HG03103 (cell line): ENCODE data around the gene POU4F3.
A peak's percentile ranks its signal among the peaks of the same experiment; 100 is the strongest.
"Not testable (repeated sequence)": the region's sequence is repeated elsewhere in the genome, so short reads cannot be mapped to it uniquely, and the experiment has no call there.

Experiments
- ATAC-seq: cut with Tn5 transposase; IDR thresholded peaks from one replicate; pipeline ENCODE4 v1.9.1; 2021; ENCODE audit warnings: low read depth; ENCODE audit not compliant: unreplicated experiment

Gene POU4F3

GRCh38 chr5:146338774-146339714, at the start of gene POU4F3:
Gene POU4F3 (plus strand): TSS chr5:146338839. CDS start chr5:146339113, 274 bp downstream.
- no peak for ATAC-seq

- ATAC-seq: no peak
Measured at GRCh38 chr5:146290318-146290717, 48.3 kb upstream of the POU4F3 start.

- ATAC-seq: peak; percentile 68
Measured at GRCh38 chr5:146291421-146292074, 47.1 kb upstream of the POU4F3 start.

GRCh38 chr5:146296245-146296644, 42.4 kb upstream of the POU4F3 start:
- no peak for ATAC-seq

- ATAC-seq: not testable (repeated sequence)
Measured at GRCh38 chr5:146298920-146299319, 39.7 kb upstream of the POU4F3 start.

- ATAC-seq: no peak
Measured at GRCh38 chr5:146301626-146302025, 37.0 kb upstream of the POU4F3 start.

GRCh38 chr5:146302406-146302805, 36.2 kb upstream of the POU4F3 start:
- ATAC-seq: no peak

GRCh38 chr5:146306838-146307237, 31.8 kb upstream of the POU4F3 start:
- ATAC-seq: no peak

- ATAC-seq: no peak
Measured at GRCh38 chr5:146307796-146308195, 30.8 kb upstream of the POU4F3 start.

- no peak for ATAC-seq
Measured at GRCh38 chr5:146310540-146310939, 28.1 kb upstream of the POU4F3 start.

GRCh38 chr5:146311278-146311677, 27.4 kb upstream of the POU4F3 start:
- no peak for ATAC-seq

GRCh38 chr5:146313027-146313426, 25.6 kb upstream of the POU4F3 start:
- peak; percentile 49 for ATAC-seq

- no peak for ATAC-seq
Measured at GRCh38 chr5:146321571-146321970, 17.1 kb upstream of the POU4F3 start.

- no peak for ATAC-seq
Measured at GRCh38 chr5:146327257-146327870, 11.3 kb upstream of the POU4F3 start.

- no peak for ATAC-seq
Measured at GRCh38 chr5:146327989-146328388, 10.7 kb upstream of the POU4F3 start.

GRCh38 chr5:146329697-146330096, 8.9 kb upstream of the POU4F3 start:
- no peak for ATAC-seq

- ATAC-seq: no peak
Measured at GRCh38 chr5:146331423-146331822, 7.2 kb upstream of the POU4F3 start.

GRCh38 chr5:146334074-146334533, 4.5 kb upstream of the POU4F3 start:
- ATAC-seq: no peak

- no peak for ATAC-seq
Measured at GRCh38 chr5:146336197-146336596, 2.4 kb upstream of the POU4F3 start.

- no peak for ATAC-seq
Measured at GRCh38 chr5:146337264-146337904, 1.3 kb upstream of the POU4F3 start.

GRCh38 chr5:146337928-146338327, 711 bp upstream of the POU4F3 start:
- ATAC-seq: no peak
